GM12864 (cell line): ENCODE measurements around the gene NR2E1.

Experiments used
- DNase-seq: peaks from one replicate; pipeline ENCODE4 v3.0.0-alpha.2; 2011; ENCODE audit warnings: low read depth
- H3K4me3 ChIP-seq: 2 replicates; pipeline ENCODE4 v1.5.1; 2011; ENCODE audit warnings: mild to moderate bottlenecking, low read depth, low read length, control low read depth
- CTCF ChIP-seq: IDR thresholded peaks from 2 replicates; pipeline ENCODE4 v1.5.1; 2011; ENCODE audit warnings: low read depth, mild to moderate bottlenecking, moderate library complexity, low read length, control low read depth, inconsistent platforms; ENCODE audit errors: missing control alignments

The NR2E1 gene

GRCh38 chr6:108209738-108210137, 43.9 kb downstream of the NR2E1 start:
- DNase-seq = no peak
- TF ChIP-seq CTCF = no peak
- H3K4me3 ChIP-seq = no peak overlapping the region

DNA sequence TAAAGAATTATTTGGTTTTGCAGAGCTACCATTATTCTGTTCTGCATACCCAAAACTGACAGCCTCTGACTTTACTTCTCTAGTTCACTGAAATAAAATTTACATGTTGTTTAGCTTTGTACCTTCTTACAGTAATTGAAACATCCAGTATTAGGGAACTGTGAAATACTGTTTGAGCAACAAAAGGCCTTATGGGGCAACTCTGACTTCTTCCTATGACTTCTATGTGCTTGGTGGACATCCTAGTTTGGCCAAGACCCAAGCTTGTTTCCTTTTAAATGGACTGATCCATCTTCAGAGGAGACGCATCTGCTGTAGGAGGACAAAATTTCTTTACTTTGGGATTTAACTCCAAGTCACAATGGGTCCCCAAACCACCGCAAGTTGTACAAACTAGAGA, 44.7 kb downstream of the NR2E1 start:
- TF ChIP-seq CTCF = no peak
- DNase-seq = no peak
- no peak overlapping the region for H3K4me3 ChIP-seq

GRCh38 chr6:108211671-108212070, 45.8 kb downstream of the NR2E1 start:
- H3K4me3 ChIP-seq = no peak overlapping the region

DNA sequence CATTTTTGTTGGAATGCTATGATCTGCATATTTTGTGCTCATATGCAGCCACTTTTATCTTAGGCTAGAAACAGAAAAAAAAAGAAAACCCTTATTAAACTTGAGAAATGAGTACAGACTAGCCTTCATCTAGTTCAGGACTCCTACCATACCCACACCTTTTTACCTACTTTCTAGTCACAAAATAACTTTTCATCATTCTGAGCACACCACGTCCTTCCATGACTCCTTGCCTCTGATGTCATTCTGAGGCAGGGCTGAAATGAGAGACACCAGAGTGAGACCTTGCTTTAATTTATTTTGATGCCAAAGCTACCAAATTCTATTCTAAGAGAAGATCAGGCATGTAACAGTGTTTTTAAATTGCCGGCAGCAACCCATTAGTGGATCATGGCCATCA, 56.2 kb downstream of the NR2E1 start:
- no peak overlapping the region for H3K4me3 ChIP-seq
- DNase-seq = no peak
- TF ChIP-seq CTCF = no peak

More at GRCh38 chr6:108211671-108212070, 45.8 kb downstream of the NR2E1 start:
- DNase-seq = no peak
- TF ChIP-seq CTCF = no peak

- TF ChIP-seq CTCF = no peak
- H3K4me3 ChIP-seq = no peak overlapping the region
- no peak for DNase-seq
Measured at GRCh38 chr6:108222504-108222903, 56.7 kb downstream of the NR2E1 start.

DNA sequence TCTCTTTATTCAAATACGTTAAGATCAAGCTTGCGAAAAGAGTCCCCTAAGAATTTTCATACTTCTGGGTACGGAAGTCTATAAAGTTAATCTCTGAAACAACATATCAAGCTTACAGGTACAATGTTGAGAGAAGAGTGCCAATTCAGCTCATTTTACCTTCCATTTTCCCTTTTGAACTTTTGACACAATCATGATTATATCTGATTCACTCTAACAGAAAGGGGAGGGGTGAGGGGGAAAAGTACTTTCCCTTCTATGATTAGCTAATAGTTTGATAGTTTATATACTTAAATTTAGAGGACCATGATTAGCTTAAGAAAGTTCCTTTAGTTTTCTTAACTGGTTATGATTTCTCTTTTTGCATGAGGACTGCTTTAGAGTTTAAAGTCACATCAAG, 61.5 kb downstream of the NR2E1 start:
- TF ChIP-seq CTCF = no peak
- H3K4me3 ChIP-seq = no peak overlapping the region
- no peak for DNase-seq

DNA sequence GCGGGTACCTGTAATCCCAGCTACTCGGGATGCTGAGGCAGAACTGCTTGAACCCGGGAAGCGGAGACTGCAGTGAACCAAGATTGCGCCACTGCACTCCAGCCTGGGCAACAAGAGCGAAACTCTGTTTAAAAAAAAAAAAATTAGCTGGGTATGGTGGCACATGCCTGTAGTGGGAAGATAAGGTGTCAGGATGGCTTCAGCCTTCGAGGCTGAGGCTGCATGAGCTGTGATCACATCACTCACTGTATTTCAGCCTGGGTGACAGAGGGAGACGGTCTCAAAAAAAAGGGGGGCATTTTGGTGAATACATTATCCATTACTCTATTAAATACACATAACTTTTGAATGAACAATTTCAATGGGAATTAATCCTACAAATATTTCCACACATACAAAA, 62.6 kb downstream of the NR2E1 start:
- TF ChIP-seq CTCF = no peak
- DNase-seq = no peak
- no peak overlapping the region for H3K4me3 ChIP-seq
